ENCODE data around the gene ZNF48.

The ZNF48 gene

GRCh38 chr16:30380803-30381208, 14.4 kb upstream of the ZNF48 start:
- Histone ChIP-seq H3K4me2 (ENCODE audit: low read length) (peak overlapping the region; percentile 95), H3K9ac (ENCODE audit: low read length) (peak overlapping the region; percentile 94)

GRCh38 chr16:30381291-30382041, 13.8 kb upstream of the ZNF48 start:
- Histone ChIP-seq H2AFZ (ENCODE audit: low read length) (no peak overlapping the region), H3K4me1 (ENCODE audit: insufficient read depth, low read length, severe bottlenecking) (peaks cover 62% of the 10 kb centered on the region), H3K4me3 (ENCODE audit: low read depth, low read length, poor library complexity, severe bottlenecking) (peak overlapping the region; percentile 92), H3K9me3 (ENCODE audit: low read length) (no peaks in the 10 kb centered on the region), H3K79me2 (ENCODE audit: insufficient read depth, low read length) (peaks cover 8% of the 10 kb centered on the region; the same call in 1 of the 2 replicates), H3K9me2 (ENCODE audit: low read depth, low read length) (no peaks in the 10 kb centered on the region), H3K27ac (ENCODE audit: low read depth, low read length, poor library complexity, severe bottlenecking) (peak overlapping the region; percentile 91), H3K9ac (ENCODE audit: low read length) (peak overlapping the region; percentile 94), H3K4me2 (ENCODE audit: low read length) (peak overlapping the region; percentile 95), H3K36me3 (ENCODE audit: insufficient read depth, low read length) (peaks cover 14% of the 10 kb centered on the region; the same call in 1 of the 2 replicates), H3F3A (ENCODE audit: insufficient read depth, low read length) (peaks cover 11% of the 10 kb centered on the region; the same call in 1 of the 2 replicates), H3K27me3 (ENCODE audit: insufficient read depth, low read length) (no peaks in the 10 kb centered on the region), H4K20me1 (ENCODE audit: insufficient read depth, low read length) (no peaks in the 10 kb centered on the region)
- TF ChIP-seq EZH2 (IDR thresholded peaks at IDR 0.05; ENCODE audit: borderline replicate concordance, low read length): no peak
- no peak for TF ChIP-seq CTCF (IDR thresholded peaks at IDR 0.05; ENCODE audit: low read length)

More at GRCh38 chr16:30380803-30381208, 14.4 kb upstream of the ZNF48 start:
- H3K79me2 ChIP-seq (ENCODE audit: insufficient read depth, low read length): peaks cover 8% of the 10 kb centered on the region; the same call in 1 of the 2 replicates
- H3F3A ChIP-seq (ENCODE audit: insufficient read depth, low read length): peaks cover 11% of the 10 kb centered on the region; the same call in 1 of the 2 replicates
- H3K4me1 ChIP-seq (ENCODE audit: insufficient read depth, low read length, severe bottlenecking): peaks cover 62% of the 10 kb centered on the region
- no peak overlapping the region for H2AFZ ChIP-seq (ENCODE audit: low read length)
- peak overlapping the region; percentile 92 for H3K4me3 ChIP-seq (ENCODE audit: low read depth, low read length, poor library complexity, severe bottlenecking)
- H3K27me3 ChIP-seq (ENCODE audit: insufficient read depth, low read length): no peaks in the 10 kb centered on the region
- H3K36me3 ChIP-seq (ENCODE audit: insufficient read depth, low read length): peaks cover 14% of the 10 kb centered on the region; the same call in 1 of the 2 replicates
- no peaks in the 10 kb centered on the region for H3K9me2 ChIP-seq (ENCODE audit: low read depth, low read length)
- TF ChIP-seq CTCF (IDR thresholded peaks at IDR 0.05; ENCODE audit: low read length) (no peak), EZH2 (IDR thresholded peaks at IDR 0.05; ENCODE audit: borderline replicate concordance, low read length) (no peak)
- no peaks in the 10 kb centered on the region for H3K9me3 ChIP-seq (ENCODE audit: low read length)
- peak overlapping the region; percentile 91 for H3K27ac ChIP-seq (ENCODE audit: low read depth, low read length, poor library complexity, severe bottlenecking)
- H4K20me1 ChIP-seq (ENCODE audit: insufficient read depth, low read length): no peaks in the 10 kb centered on the region

GRCh38 chr16:30382111-30382881, 12.9 kb upstream of the ZNF48 start, which contains the start of gene SEPTIN1:
SEPTIN1 (minus strand) TSS chr16:30382561; CDS start chr16:30382542, 19 bp downstream.
- Histone ChIP-seq H3K9me2 (ENCODE audit: low read depth, low read length) (no peaks in the 10 kb centered on the region), H3K9me3 (ENCODE audit: low read length) (no peaks in the 10 kb centered on the region), H3F3A (ENCODE audit: insufficient read depth, low read length) (peaks cover 11% of the 10 kb centered on the region; the same call in 1 of the 2 replicates), H3K4me1 (ENCODE audit: insufficient read depth, low read length, severe bottlenecking) (peaks cover 59% of the 10 kb centered on the region), H3K4me3 (ENCODE audit: low read depth, low read length, poor library complexity, severe bottlenecking) (peak within 1 kb of the TSS; percentile 92), H3K27ac (ENCODE audit: low read depth, low read length, poor library complexity, severe bottlenecking) (peak within 1 kb of the TSS; percentile 91), H2AFZ (ENCODE audit: low read length) (no peak within 1 kb of the TSS), H3K36me3 (ENCODE audit: insufficient read depth, low read length) (peaks cover 14% of the 10 kb centered on the region; the same call in 1 of the 2 replicates), H3K27me3 (ENCODE audit: insufficient read depth, low read length) (no peaks in the 10 kb centered on the region), H3K79me2 (ENCODE audit: insufficient read depth, low read length) (peaks cover 8% of the 10 kb centered on the region; the same call in 1 of the 2 replicates), H3K4me2 (ENCODE audit: low read length) (peak within 1 kb of the TSS; percentile 95), H4K20me1 (ENCODE audit: insufficient read depth, low read length) (no peaks in the 10 kb centered on the region), H3K9ac (ENCODE audit: low read length) (peak within 1 kb of the TSS; percentile 94)
- TF ChIP-seq EZH2 (IDR thresholded peaks at IDR 0.05; ENCODE audit: borderline replicate concordance, low read length): no peak
- no peak for TF ChIP-seq CTCF (IDR thresholded peaks at IDR 0.05; ENCODE audit: low read length)
